ENCODE data around the gene FARP1. TPM values are rescaled to one million over a fixed set of nuclear protein-coding genes. Genes with fewer than 3 reads are reported as not detected.

The FARP1 gene
- total RNA-seq, 4 donors from 2014 or later, result 13.1 to 71.2 (median 46.6) TPM

DNA sequence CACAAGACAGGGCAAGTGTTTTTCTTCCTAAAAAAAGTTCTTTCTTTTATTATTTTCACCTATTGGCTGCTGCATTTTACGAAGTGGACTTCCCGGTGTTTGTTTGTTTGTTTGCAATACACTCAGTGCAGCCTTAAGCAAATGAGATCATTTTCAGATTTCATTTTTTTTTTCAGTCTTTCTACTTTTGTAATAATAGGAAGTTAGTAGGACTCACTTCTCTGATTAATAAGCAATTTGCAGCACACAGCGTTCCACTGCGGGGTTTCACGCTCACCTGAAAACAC lies 305.7 kb downstream of the FARP1 start:
- H3K4me1 ChIP-seq, result peaks cover 10 to 14% of the 10 kb centered on the region in 2 donors
- no peaks in the 10 kb centered on the region for H3K27me3 ChIP-seq
- no peak overlapping the region for H3K27ac ChIP-seq
- H3K36me3 ChIP-seq, result no peaks in the 10 kb centered on the region
- no peak overlapping the region for H3K4me3 ChIP-seq
- no peaks in the 10 kb centered on the region for H3K9me3 ChIP-seq
- no peak for TF ChIP-seq POLR2A (IDR thresholded peaks at IDR 0.05)
- TF ChIP-seq CTCF (IDR thresholded peaks at IDR 0.05), result no peak
- DNase-seq, result no peak
- intact Hi-C loops (cut with DNase I; ENCODE audit: low total_unique reads), result loop anchor here (5.0 kb wide), 1 partner anchor 124 kb away; no protein-coding TSS in a partner anchor

GRCh38 chr13:98449273-98449672 lies 306.4 kb downstream of the FARP1 start:
- DNase-seq, result no peak
- Histone ChIP-seq H3K36me3 (no peaks in the 10 kb centered on the region), H3K4me3 (no peak overlapping the region), H3K27ac (peak overlapping the region; percentile 79 to 80), H3K9me3 (no peaks in the 10 kb centered on the region), H3K4me1 (peaks cover 10 to 14% of the 10 kb centered on the region in 2 donors), H3K27me3 (no peaks in the 10 kb centered on the region)
- intact Hi-C loops (cut with DNase I; ENCODE audit: low total_unique reads), result loop anchor here (5.0 kb wide), 1 partner anchor 123 kb away; no protein-coding TSS in a partner anchor
- TF ChIP-seq POLR2A (IDR thresholded peaks at IDR 0.05) (no peak), CTCF (IDR thresholded peaks at IDR 0.05) (no peak)

DNA sequence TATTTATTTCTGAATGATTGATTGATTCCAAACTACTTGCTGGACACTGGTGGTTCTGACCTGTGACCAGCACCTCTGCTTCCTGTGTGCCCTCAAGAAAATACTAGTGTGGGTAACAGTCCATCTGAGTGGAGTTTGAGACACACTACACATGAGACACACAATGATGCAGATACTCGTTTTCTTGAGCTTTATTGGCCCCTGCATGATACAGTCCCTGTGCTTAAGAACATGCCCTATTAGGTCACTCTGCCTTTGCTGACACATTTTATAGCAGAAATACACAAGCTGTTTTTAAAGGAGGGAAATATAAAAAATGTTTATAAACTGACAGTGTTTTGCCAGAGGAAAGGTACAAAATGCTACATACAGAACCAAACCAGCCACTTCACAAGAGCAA lies 307.1 kb downstream of the FARP1 start:
- peak overlapping the region; percentile 79 to 80 for H3K27ac ChIP-seq
- H3K27me3 ChIP-seq, result no peaks in the 10 kb centered on the region
- peaks cover 14 to 16% of the 10 kb centered on the region in 2 donors for H3K4me1 ChIP-seq
- H3K4me3 ChIP-seq, result no peak overlapping the region
- H3K36me3 ChIP-seq, result no peaks in the 10 kb centered on the region
- no peaks in the 10 kb centered on the region for H3K9me3 ChIP-seq
- TF ChIP-seq POLR2A (IDR thresholded peaks at IDR 0.05), result no peak
- no peak for TF ChIP-seq CTCF (IDR thresholded peaks at IDR 0.05)
- intact Hi-C loops (cut with DNase I; ENCODE audit: low total_unique reads), result no loop called here
- DNase-seq, result no peak

DNA sequence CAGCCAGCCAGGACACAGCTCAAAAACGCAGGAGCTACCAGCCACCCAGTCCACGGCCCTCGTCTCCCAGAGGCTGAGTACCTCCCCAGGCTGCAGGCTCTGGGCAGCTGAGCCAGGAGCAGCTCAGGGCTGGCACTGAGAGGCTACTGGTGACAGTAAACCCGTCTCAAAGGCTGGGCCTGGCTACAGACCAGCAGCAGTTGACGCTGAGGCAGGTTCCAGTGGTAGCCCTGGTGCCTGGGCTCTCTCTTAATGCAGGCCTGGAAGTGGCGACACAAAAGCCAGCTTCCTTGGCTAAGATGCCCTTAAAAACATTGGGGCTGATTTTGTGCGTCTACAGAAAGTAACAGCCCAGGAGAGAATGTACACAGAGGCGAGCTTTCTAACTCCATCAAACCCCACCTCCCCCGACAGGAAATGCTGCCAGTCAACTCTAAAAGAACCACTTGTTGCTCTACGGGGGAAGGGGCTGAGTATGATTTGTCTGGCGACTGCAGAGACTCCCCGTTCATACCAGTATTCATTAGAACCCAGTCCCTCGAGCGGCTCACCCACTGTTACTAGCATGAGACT lies 307.7 kb downstream of the FARP1 start:
- H3K4me1 ChIP-seq, result peaks cover 14 to 18% of the 10 kb centered on the region in 2 donors

More for the DNA sequence above, 307.7 kb downstream of the FARP1 start:
- Histone ChIP-seq H3K27me3 (no peaks in the 10 kb centered on the region), H3K27ac (peak overlapping the region; percentile 79 to 80), H3K4me3 (no peak overlapping the region), H3K9me3 (no peaks in the 10 kb centered on the region), H3K36me3 (no peaks in the 10 kb centered on the region)
- no peak for DNase-seq
- TF ChIP-seq CTCF (IDR thresholded peaks at IDR 0.05) (no peak), POLR2A (IDR thresholded peaks at IDR 0.05) (no peak)
- intact Hi-C loops (cut with DNase I; ENCODE audit: low total_unique reads), result no loop called here
